ENCODE results near the gene PCDHB7. TPM values are rescaled to one million over a fixed set of nuclear protein-coding genes. Genes with fewer than 3 reads are reported as not detected.
"Not testable (repeated sequence)": the region's sequence is repeated elsewhere in the genome, so short reads cannot be mapped to it uniquely, and the experiment has no call there.

The PCDHB7 gene
- total and polyA plus RNA-seq, 2 experiments from 2014 or later: 0.51 to 0.65 TPM

DNA sequence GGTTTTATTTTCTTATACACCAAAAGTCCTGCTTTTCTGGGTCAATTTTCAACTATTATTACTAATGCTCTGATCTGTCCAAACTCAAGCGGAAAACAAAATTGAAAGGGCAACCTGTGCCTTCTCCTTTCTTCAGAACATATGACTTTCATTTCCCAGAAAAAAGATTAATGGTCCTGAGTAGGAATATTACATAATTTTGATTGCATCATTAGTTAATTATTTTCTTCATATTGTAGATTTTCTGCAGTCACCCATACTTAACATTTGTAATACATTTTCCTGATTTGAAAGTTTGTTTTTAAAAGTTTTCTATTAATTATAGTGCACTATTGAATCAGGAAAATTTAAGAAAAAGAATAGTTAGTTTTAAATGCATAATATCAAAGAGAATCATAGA lies 3.5 kb downstream of the PCDHB7 start:
- 25 to 28% methylated on average over 1 of the region's 1 CpG for WGBS, 2 experiments (ENCODE audit: low coverage in 1 of 2, low lambda C conversion rate in 2 of 2, missing lambda C conversion rate in 2 of 2)

DNA sequence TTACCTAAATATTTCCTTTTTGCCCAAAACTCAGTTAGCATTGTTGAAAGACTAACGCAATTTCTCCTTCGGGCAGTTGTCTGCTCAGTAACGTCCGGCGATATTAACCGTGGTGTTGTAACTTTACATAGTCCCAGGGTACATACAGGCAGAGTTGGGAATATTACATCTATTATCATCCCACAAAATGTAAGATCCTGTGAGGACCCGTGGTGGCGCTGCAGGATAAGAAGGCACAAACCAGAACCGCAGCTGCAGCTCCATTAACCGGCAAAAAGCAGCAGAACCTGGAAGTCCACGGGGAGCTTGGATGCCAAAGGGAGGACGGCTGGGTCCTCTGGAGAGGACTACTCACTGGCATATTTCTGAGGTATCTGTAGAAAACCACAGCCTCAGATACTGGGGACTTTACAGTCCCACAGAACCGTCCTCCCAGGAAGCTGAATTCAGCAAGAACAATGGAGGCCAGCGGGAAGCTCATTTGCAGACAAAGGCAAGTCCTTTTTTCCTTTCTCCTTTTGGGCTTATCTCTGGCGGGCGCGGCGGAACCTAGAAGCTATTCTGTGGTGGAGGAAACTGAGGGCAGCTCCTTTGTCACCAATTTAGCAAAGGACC lies 5.2 kb downstream of the PCDHB7 start, which contains the start of gene PCDHB8:
PCDHB8 (plus strand) TSS at position 214 of the 615 bp plus-strand sequence; CDS start at position 459, 245 bp downstream.
- H2AFZ ChIP-seq: peak within 1 kb of the TSS; percentile 40; the same call in 1 of the 2 replicates
- 31% methylated on average over 18 of the region's 18 CpGs for WGBS, 2 experiments (ENCODE audit: low coverage in 1 of 2, low lambda C conversion rate in 2 of 2, missing lambda C conversion rate in 2 of 2)
- H3K9me2 ChIP-seq (ENCODE audit: insufficient read depth); H3K9ac ChIP-seq; H3K27ac ChIP-seq; H3K4me1 ChIP-seq (ENCODE audit: insufficient read depth); H3F3A ChIP-seq (ENCODE audit: insufficient read depth); H3K36me3 ChIP-seq (ENCODE audit: low read depth); H3K79me2 ChIP-seq (ENCODE audit: insufficient read depth); H4K20me1 ChIP-seq (ENCODE audit: insufficient read depth); in situ Hi-C loops (cut with MboI); H3K27me3 ChIP-seq (replicated peaks; ENCODE audit: insufficient read depth); H3K9me3 ChIP-seq (ENCODE audit: low read depth): not testable (repeated sequence)
- peak within 1 kb of the TSS; percentile 27 for H3K4me2 ChIP-seq (ENCODE audit: unreplicated experiment)
- peak within 1 kb of the TSS; percentile 28; the same call in 1 of the 2 replicates for H3K4me3 ChIP-seq
- peak; percentile 64 for DNase-seq

More for the DNA sequence above, 3.5 kb downstream of the PCDHB7 start:
- no peak for TF ChIP-seq EZH2phosphoT487 (IDR thresholded peaks at IDR 0.05; ENCODE audit: insufficient read depth, low read depth)
- TF ChIP-seq EZH2 (IDR thresholded peaks at IDR 0.05; ENCODE audit: insufficient read depth, poor library complexity, severe bottlenecking): no peak
- Histone ChIP-seq H3K9me3 (ENCODE audit: low read depth) (no peaks in the 10 kb centered on the region), H3K4me3 (no peak overlapping the region), H3K9me2 (ENCODE audit: insufficient read depth) (no peaks in the 10 kb centered on the region), H3K4me1 (ENCODE audit: insufficient read depth) (no peaks in the 10 kb centered on the region), H3K27ac (no peak overlapping the region), H3K27me3 (replicated peaks; ENCODE audit: insufficient read depth) (peaks cover 10% of the 10 kb centered on the region; the same call in 1 of the 2 replicates), H2AFZ (no peak overlapping the region), H3K79me2 (ENCODE audit: insufficient read depth) (no peaks in the 10 kb centered on the region), H3F3A (ENCODE audit: insufficient read depth) (no peaks in the 10 kb centered on the region), H3K4me2 (ENCODE audit: unreplicated experiment) (no peak overlapping the region), H4K20me1 (ENCODE audit: insufficient read depth) (no peaks in the 10 kb centered on the region), H3K9ac (no peak overlapping the region), H3K36me3 (ENCODE audit: low read depth) (no peaks in the 10 kb centered on the region)
- in situ Hi-C loops (cut with MboI): no loop called here
- no peak for DNase-seq

DNA sequence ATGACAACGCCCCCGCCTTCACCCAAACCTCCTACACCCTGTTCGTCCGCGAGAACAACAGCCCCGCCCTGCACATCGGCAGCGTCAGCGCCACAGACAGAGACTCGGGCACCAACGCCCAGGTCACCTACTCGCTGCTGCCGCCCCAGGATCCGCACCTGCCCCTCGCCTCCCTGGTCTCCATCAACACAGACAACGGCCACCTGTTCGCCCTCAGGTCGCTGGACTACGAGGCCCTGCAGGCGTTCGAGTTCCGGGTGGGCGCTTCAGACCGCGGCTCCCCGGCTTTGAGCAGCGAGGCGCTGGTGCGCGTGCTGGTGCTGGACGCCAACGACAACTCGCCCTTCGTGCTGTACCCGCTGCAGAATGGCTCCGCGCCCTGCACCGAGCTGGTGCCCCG lies 6.9 kb downstream of the PCDHB7 start:
- H3K4me1 ChIP-seq (ENCODE audit: insufficient read depth); in situ Hi-C loops (cut with MboI): not testable (repeated sequence)

DNA sequence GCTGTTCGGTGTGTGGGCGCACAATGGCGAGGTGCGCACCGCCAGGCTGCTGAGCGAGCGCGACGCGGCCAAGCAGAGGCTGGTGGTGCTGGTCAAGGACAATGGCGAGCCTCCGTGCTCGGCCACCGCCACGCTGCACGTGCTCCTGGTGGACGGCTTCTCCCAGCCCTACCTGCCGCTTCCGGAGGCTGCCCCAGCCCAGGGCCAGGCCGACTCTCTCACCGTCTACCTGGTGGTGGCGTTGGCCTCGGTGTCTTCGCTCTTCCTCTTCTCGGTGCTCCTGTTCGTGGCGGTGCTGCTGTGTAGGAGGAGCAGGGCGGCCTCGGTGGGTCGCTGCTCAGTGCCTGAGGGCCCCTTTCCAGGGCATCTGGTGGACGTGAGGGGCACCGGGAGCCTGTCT lies 7.4 kb downstream of the PCDHB7 start:
- not testable (repeated sequence) for H4K20me1 ChIP-seq (ENCODE audit: insufficient read depth); H3K4me2 ChIP-seq (ENCODE audit: unreplicated experiment); H3K36me3 ChIP-seq (ENCODE audit: low read depth); H3K79me2 ChIP-seq (ENCODE audit: insufficient read depth); H3K9ac ChIP-seq; H3F3A ChIP-seq (ENCODE audit: insufficient read depth); H2AFZ ChIP-seq; H3K9me2 ChIP-seq (ENCODE audit: insufficient read depth); H3K27me3 ChIP-seq (replicated peaks; ENCODE audit: insufficient read depth); H3K4me1 ChIP-seq (ENCODE audit: insufficient read depth); H3K27ac ChIP-seq; DNase-seq; H3K4me3 ChIP-seq; H3K9me3 ChIP-seq (ENCODE audit: low read depth)
- 50 to 53% methylated on average over 27 to 28 of the region's 32 CpGs for WGBS, 2 experiments (ENCODE audit: low coverage in 1 of 2, low lambda C conversion rate in 2 of 2, missing lambda C conversion rate in 2 of 2)
- in situ Hi-C loops (cut with MboI): loop anchor here (10.0 kb wide), 1 partner anchor 385 kb away; no protein-coding TSS in a partner anchor

More for the DNA sequence above, 6.9 kb downstream of the PCDHB7 start:
- not testable (repeated sequence) for DNase-seq; H3K9me2 ChIP-seq (ENCODE audit: insufficient read depth); H3K36me3 ChIP-seq (ENCODE audit: low read depth); H3K27me3 ChIP-seq (replicated peaks; ENCODE audit: insufficient read depth); H3K79me2 ChIP-seq (ENCODE audit: insufficient read depth); H3K4me2 ChIP-seq (ENCODE audit: unreplicated experiment); H2AFZ ChIP-seq; H3K9me3 ChIP-seq (ENCODE audit: low read depth); H3K4me3 ChIP-seq; H4K20me1 ChIP-seq (ENCODE audit: insufficient read depth); H3K27ac ChIP-seq; H3F3A ChIP-seq (ENCODE audit: insufficient read depth); H3K9ac ChIP-seq
- WGBS, 2 experiments (ENCODE audit: low coverage in 1 of 2, low lambda C conversion rate in 2 of 2, missing lambda C conversion rate in 2 of 2): 44 to 46% methylated on average over 38 of the region's 39 CpGs

DNA sequence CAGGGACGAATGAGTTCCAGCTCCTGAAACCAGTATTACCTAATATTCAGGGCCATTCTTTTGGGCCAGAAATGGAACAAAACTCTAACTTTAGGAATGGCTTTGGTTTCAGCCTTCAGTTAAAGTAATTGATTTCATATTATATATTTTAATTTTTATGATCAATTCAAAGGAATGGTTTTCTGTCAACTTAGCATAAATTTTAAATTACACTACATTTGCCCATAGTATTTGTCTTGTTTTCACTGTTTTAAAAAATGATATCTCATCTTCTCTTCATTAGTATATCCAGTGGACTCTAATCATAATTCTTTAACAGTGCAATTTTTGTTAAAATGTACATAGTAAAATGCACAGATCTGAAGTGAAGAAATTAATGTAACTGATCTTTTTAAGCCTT lies 7.9 kb downstream of the PCDHB7 start:
- peaks cover 10% of the 10 kb centered on the region; the same call in 1 of the 2 replicates for H3K27me3 ChIP-seq (replicated peaks; ENCODE audit: insufficient read depth)
- no peaks in the 10 kb centered on the region for H3F3A ChIP-seq (ENCODE audit: insufficient read depth)
- DNase-seq: no peak
- H3K79me2 ChIP-seq (ENCODE audit: insufficient read depth): no peaks in the 10 kb centered on the region
- no peak overlapping the region for H3K4me2 ChIP-seq (ENCODE audit: unreplicated experiment)
- no peak overlapping the region for H2AFZ ChIP-seq
- no peak overlapping the region for H3K9ac ChIP-seq
- TF ChIP-seq EZH2 (IDR thresholded peaks at IDR 0.05; ENCODE audit: insufficient read depth, poor library complexity, severe bottlenecking) (no peak), EZH2phosphoT487 (IDR thresholded peaks at IDR 0.05; ENCODE audit: insufficient read depth, low read depth) (no peak)
- WGBS, 2 experiments (ENCODE audit: low coverage in 1 of 2, low lambda C conversion rate in 2 of 2, missing lambda C conversion rate in 2 of 2): 44% methylated on average over 1 of the region's 1 CpG
- H4K20me1 ChIP-seq (ENCODE audit: insufficient read depth): no peaks in the 10 kb centered on the region
- H3K4me3 ChIP-seq: no peak overlapping the region
- H3K36me3 ChIP-seq (ENCODE audit: low read depth): no peaks in the 10 kb centered on the region
- H3K9me2 ChIP-seq (ENCODE audit: insufficient read depth): no peaks in the 10 kb centered on the region
- no peaks in the 10 kb centered on the region for H3K9me3 ChIP-seq (ENCODE audit: low read depth)
- no peak overlapping the region for H3K27ac ChIP-seq
- in situ Hi-C loops (cut with MboI): loop anchor here (10.0 kb wide), 1 partner anchor 384 kb away; no protein-coding TSS in a partner anchor
- no peaks in the 10 kb centered on the region for H3K4me1 ChIP-seq (ENCODE audit: insufficient read depth)

All from GM23248 (cell line).